T-helper 9 cell (primary cell): ENCODE measurements around the gene EFCAB3.
"Not testable (repeated sequence)": the region's sequence is repeated elsewhere in the genome, so short reads cannot be mapped to it uniquely, and the experiment has no call there.

Experiments
- DNase-seq: peaks from one replicate; pipeline ENCODE4 v3.0.0-alpha.2; 2020
- total RNA-seq, 2 donors: gene quantifications; one replicate each; lab custom pipeline; 2026; lab: John Stamatoyannopoulos, UW

The EFCAB3 gene
- total RNA-seq: 0 reads per million in 2 donors

DNA sequence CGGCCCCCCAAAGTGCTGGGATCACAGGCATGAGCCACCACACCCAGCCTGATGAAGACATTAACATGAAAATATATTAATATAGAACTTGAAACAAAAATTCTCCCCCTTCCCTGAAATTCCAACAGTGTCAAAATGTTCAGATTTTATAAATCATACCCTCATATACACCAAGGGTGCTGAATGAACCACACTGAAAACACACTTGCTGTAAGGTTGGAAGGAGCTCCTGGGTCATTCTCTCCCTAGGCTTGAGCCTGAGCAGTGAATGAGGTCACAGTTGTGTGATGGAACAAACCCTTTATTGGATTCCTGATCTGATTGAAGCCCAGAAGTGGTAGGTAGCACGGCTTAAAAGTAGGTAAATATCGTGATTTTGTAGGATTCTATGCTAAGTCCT is at the start of gene EFCAB3:
Gene EFCAB3, plus strand, starts transcription at position 301 of the 400 bp plus-strand sequence. CDS start 2,427 bp downstream, outside the sequence.
- DNase-seq: no peak

- no peak for DNase-seq
Observed at GRCh38 chr17:62336527-62336926, 43.8 kb upstream of the EFCAB3 start.

- no peak for DNase-seq
Observed at GRCh38 chr17:62343764-62344270, 36.5 kb upstream of the EFCAB3 start.

- DNase-seq: no peak
Observed at GRCh38 chr17:62351176-62351575, 29.2 kb upstream of the EFCAB3 start.

DNA sequence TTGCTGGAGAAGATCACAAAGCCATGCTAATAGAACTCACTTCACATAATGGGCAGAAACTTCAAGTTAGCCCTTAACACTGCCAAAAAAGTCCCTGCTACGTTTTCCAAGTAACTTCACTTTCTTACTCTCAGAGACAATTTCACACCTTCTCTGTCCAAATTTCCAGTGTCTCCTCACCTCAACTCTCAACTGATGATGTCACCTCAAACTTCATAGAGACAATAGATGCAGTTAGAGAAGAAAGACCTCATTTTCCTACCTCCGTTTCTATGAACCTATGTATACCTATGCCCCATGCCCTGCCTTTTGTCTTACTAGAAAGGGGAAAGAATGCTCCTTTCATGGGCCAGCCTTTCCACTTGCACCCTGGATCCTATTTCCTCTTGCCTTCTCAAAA is 14.2 kb upstream of the EFCAB3 start:
- no peak for DNase-seq

DNA sequence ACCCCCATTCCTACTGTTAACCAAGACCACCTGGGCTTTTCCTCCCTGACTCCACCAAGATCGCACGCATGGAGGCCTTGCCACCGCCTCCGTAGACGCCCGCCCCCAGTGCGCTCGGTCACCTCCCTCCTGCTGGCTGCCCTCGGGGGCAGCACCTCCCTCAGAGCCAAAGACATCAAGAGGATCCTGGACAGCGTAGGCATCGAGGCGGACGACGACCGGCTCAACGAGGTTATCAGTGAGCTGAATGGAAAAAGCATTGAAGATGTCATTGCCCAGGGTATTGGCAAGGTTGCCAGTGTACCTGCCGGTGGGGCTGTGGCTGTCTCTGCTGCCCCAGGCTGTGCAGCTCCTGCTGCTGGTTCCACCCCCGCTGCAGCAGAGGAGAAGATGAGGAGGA is 1.2 kb downstream of the EFCAB3 start:
- DNase-seq: no peak

DNA sequence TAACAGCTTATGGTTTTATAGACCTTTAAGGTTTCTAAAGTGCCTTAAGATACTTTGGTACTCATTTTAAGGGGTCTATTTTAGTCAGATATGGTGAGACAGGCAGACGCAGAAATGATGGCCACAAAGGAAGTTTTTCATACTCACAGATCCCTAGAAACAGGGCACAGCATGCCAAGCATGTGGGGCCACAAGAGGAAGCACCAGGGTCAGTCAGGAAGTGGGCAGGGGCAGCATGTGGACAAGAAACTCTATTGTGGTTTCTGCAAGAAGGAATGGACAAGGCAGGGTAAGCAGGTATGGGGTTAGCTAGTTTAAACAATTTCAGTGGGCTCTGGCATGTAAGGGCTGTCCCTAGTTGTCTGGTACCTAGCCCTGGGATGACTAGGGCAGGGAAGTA is 8.5 kb downstream of the EFCAB3 start:
- DNase-seq: no peak

- no peak for DNase-seq
Observed at GRCh38 chr17:62392908-62393307, 12.6 kb downstream of the EFCAB3 start.

DNA sequence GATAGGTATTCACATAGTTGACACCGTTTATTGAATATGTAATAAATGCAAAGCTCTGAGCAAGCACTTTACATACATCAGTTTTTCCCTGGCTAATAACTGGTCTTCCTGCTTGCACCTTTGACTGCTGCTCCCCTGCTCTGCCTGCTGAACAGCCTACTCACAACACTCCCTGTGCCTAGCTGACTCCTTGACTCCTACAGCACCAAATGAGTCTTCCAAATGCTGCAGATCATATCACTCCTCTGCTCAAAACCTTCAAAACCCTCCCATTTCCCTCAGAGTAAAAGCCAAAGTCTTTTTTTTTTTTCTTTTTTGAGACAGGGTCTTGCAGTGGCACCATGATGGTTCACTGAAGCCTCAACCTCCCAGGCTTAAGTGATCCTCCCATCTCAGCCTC is 18.5 kb downstream of the EFCAB3 start:
- no peak for DNase-seq

- DNase-seq: no peak
Observed at GRCh38 chr17:62405451-62405850, 25.1 kb downstream of the EFCAB3 start.

DNA sequence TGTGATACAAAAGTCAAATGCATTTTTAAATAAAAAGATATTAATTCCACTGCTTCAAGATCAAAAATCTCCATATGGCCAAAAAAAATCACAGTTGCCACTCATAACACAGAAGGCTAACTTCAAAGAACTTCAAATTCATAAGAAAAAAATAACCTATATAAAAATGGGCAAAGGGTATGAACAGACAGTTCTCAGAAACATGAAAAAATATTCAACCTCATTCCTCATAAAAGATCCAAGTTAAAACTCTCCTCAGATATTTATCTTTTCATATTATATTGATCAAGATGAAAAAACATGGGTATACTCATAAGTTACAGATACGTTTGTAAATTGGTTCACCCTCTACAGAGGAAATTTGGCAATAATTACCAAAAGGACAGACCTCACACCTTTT is 32.7 kb downstream of the EFCAB3 start:
- DNase-seq: not testable (repeated sequence)

GRCh38 chr17:62423647-62424461 is 43.5 kb downstream of the EFCAB3 start, which contains the start of gene METTL2A:
Gene METTL2A (plus strand): TSS chr17:62423897. CDS start chr17:62423903, 6 bp downstream.
- DNase-seq: peak; percentile 71

DNA sequence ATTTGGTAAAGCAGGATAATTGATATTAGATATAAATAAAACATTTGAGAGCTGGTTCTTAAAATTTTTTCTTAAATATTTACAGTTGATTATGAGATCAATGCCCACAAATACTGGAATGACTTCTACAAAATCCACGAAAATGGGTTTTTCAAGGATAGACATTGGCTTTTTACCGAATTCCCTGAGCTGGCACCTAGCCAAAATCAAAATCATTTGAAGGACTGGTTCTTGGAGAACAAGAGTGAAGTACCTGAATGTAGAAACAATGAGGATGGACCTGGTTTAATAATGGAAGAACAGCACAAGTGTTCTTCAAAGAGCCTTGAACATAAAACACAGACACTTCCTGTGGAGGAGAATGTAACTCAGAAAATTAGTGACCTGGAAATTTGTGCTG is 45.9 kb downstream of the EFCAB3 start:
- not testable (repeated sequence) for DNase-seq

DNA sequence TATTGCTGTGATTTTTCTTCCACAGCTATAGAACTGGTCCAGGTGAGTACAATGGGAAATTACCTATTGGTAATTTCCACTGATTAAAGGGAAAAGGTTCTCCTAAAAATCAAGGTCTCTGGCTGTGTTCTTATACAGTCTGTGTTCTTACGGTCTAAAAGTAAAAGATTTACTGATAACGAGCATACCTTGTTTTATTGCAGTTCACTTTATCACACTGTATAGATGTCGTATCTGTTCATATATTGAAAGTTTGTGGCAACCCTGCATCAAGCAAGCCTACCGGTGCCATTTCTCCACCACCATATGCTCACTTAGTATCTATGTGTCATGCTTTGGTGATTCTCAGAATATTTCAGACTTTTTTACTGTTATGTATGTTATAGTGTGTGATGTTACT is 54.9 kb downstream of the EFCAB3 start:
- not testable (repeated sequence) for DNase-seq

DNA sequence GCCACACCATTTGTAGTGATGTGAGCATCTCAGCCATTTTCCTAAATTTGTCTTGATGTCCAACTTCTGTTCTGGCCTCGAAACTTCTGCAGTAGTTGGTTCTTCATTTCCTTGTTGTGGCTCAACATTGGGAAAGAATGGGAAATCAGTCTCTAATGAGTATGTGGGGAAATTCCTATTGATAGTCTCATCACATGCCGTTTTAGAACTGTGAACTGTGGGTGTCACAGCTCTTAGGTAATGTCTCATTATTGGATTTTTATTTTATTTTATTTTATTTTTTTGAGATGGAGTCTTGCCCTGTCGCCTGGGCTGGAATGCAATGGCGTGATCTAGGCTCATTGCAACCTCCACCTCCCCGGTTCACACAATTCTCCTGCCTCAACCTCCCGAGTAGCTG is 60.8 kb downstream of the EFCAB3 start:
- DNase-seq: not testable (repeated sequence)

DNA sequence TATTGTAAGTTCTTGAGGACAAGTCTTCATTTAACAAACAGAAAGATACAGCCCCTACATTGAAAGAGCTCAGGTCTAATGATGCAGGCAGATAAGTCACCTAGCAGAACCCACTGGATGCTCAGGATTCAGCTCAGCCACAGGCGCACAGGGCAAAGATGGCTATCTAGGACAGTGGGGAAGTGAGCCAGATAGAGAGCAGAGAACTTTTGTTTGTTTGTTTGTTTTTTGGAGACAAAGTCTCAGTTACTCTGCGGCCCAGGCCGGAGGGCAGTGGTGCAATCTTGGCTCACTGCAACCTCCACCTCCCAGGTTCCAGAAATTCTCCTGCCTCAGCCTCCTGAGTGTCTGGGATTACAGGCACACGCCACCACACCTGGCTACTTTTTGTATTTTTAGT is 63.7 kb downstream of the EFCAB3 start:
- no peak for DNase-seq

- DNase-seq: not testable (repeated sequence)
Observed at GRCh38 chr17:62445791-62446190, 65.4 kb downstream of the EFCAB3 start.

DNA sequence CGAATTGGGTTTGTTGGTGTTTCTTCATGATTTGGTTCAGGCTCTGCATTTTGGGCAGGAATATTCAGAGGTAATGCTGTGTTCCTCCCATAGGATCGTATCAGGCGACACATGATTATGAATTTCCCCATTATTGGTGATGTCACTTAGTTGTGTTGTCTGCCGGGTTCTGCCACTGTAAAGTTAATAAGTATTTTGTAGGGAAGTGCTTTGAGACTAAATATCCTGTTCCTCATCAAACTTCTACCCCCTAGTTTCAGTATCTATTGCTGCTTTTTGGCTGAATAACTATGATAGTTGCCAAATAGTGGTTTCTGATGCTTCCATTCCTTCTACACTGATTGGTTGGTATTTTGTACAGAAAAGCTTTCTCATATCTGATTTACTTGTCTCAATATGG is 71.8 kb downstream of the EFCAB3 start:
- not testable (repeated sequence) for DNase-seq

DNA sequence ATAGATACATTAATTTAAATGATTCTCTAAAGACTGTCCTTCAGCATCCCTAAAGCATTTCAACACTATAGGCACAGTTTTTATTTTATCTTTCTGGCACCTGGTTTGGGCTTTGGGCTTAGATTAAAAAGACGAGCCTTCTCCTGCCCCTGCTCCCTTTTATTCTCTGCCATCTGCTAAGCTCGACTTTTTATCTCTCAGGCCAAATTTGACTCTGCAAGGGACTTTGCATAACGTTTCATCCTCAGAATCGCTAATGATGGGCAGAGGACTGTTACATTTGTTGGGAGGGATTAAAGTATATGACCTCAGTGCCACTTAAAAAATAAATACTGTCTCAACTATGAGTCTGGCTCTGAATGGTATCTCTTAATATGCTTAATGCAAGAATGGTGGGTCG is 72.7 kb downstream of the EFCAB3 start:
- DNase-seq: not testable (repeated sequence)

- DNase-seq: not testable (repeated sequence)
Observed at GRCh38 chr17:62453656-62454055, 73.3 kb downstream of the EFCAB3 start.

GRCh38 chr17:62454111-62454510 is 73.8 kb downstream of the EFCAB3 start:
- DNase-seq: not testable (repeated sequence)

DNA sequence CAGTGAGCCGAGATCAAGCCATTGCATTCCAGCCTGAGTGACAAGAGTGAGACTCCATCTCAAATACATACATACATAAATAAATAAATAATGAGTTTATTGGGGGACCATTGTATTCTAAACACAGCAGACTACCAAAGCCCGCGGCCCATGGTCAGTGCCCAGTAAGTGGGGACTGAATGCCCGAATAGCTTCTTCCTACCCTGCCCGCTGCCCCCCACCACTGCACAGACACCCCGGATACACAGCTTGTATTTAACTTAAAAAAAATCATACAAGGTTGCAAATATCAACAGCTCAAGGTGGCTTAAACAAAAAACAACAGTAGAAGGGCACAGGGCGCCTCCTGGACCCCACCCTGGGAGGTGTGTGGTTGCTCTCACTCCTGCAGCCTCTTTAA is 75.7 kb downstream of the EFCAB3 start:
- DNase-seq: no peak

DNA sequence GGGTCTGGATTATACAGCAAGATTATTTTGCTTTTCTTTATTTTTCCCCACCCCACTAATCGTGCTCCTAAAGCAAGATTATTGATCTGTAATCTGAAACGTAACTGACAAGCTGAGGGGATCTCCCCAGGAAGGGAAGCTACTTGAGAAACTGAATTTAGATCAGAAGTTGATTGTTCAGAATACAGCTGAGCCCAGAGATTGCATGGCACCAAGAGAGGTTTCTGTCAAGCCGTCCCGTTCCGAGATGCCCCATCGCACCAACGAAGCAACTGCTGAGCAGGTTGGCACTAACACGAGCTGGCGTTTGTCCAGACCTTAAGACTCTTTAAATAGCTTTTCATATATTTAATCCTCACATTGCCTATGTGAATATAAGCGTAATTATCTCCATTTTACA is 78.1 kb downstream of the EFCAB3 start:
- DNase-seq: not testable (repeated sequence)

DNA sequence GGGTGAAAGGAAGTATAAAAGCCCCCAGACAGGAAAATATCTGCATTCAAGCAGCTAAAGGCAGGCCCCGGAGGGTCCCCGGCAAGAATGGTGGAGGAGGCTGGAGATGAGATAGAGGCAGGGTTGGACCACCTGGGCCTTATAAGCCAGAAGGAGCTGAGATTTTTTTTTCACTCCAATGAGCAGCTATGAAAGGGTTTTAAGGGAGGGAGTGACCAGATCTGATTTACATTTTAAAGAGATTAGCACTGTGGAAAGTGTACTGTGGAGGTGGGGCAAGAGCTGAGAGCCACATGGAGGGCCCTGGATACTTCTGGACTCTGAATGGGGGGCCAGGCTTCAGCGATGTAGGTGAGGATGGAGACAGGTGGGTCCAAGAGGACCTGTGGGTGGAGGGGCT is 84.1 kb downstream of the EFCAB3 start:
- DNase-seq: not testable (repeated sequence)
